ENCODE results near the gene GRAMD1A. TPM values are rescaled to one million over a fixed set of nuclear protein-coding genes. Genes with fewer than 3 reads are reported as not detected.
"Not testable (repeated sequence)": the region's sequence is repeated elsewhere in the genome, so short reads cannot be mapped to it uniquely, and the experiment has no call there.

GRAMD1A gene
- total RNA-seq, 4 donors from 2014 or later, result 38.8 to 45.1 (median 43.7) TPM

GRCh38 chr19:34989298-34989697, 10.8 kb upstream of the GRAMD1A start:
- Histone ChIP-seq H3K36me3 (no peaks in the 10 kb centered on the region), H3K9me3 (no peaks in the 10 kb centered on the region), H3K27me3 (no peaks in the 10 kb centered on the region), H3K27ac (no peak overlapping the region), H3K4me3 (no peak overlapping the region), H3K4me1 (peaks cover 10 to 12% of the 10 kb centered on the region in 2 donors)
- no peak for ATAC-seq
- in situ Hi-C loops (cut with MboI; ENCODE audit: low sequenced_read_pairs in 4 of 4) (loop anchor here in 1 of 4 donors (25.0 kb wide), 1 partner anchor 273 kb away; the partner anchor contains the start of gene USF2), intact Hi-C loops (cut with DNase I; ENCODE audit: low total_unique reads) (no loop called here)
- no peak for TF ChIP-seq CTCF (IDR thresholded peaks at IDR 0.05 in 4 of 5, conservative IDR thresholded peaks at IDR 0.05 in 1 of 5)
- no peak for TF ChIP-seq POLR2A (IDR thresholded peaks at IDR 0.05)
- no peak for DNase-seq

DNA sequence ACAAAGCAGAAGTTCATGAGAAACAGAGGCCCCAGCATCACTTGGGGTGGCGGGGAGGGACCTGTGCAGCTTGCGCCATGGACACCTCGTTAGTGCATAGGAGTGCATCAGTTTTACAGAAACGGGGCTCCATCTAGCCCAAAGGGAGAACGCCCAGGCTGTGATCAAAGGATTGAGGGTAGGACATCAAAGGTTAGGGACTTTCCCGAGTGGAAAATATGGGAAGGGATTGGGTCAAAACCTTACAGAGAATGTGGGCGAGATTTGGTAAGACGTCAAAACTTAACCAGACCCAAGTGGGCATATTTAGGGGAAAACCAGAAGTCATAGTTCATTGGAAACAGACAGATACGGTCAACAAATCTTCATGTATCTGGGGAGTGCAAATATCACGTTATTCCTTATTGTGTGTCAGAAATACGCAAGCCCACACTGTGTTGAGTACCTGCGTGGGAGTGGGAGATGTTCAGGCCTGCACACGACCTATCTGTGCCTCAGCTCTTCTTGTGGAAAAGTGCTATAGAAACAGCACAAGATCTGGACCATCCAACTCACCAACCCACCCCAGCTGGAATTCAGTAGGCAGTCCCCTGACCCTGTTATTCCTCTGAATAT, 9.4 kb upstream of the GRAMD1A start:
- H3K9me3 ChIP-seq, result no peaks in the 10 kb centered on the region
- DNase-seq (no peak), ATAC-seq (no peak)
- H3K36me3 ChIP-seq, result no peaks in the 10 kb centered on the region
- no peak overlapping the region for H3K4me3 ChIP-seq
- no peaks in the 10 kb centered on the region for H3K27me3 ChIP-seq
- H3K4me1 ChIP-seq, result peaks cover 12 to 16% of the 10 kb centered on the region in 2 donors
- TF ChIP-seq CTCF (IDR thresholded peaks at IDR 0.05 in 4 of 5, conservative IDR thresholded peaks at IDR 0.05 in 1 of 5) (no peak), POLR2A (IDR thresholded peaks at IDR 0.05) (no peak)
- intact Hi-C loops (cut with DNase I; ENCODE audit: low total_unique reads) (no loop called here), in situ Hi-C loops (cut with MboI; ENCODE audit: low sequenced_read_pairs in 4 of 4) (loop anchor here in 1 of 4 donors (25.0 kb wide), 1 partner anchor 272 kb away; the partner anchor contains the start of gene USF2)
- no peak overlapping the region for H3K27ac ChIP-seq

GRCh38 chr19:34991542-34992333, 8.4 kb upstream of the GRAMD1A start:
- TF ChIP-seq POLR2A (IDR thresholded peaks at IDR 0.05) (no peak), CTCF (IDR thresholded peaks at IDR 0.05 in 4 of 5, conservative IDR thresholded peaks at IDR 0.05 in 1 of 5) (no peak)
- no peak overlapping the region for H3K27ac ChIP-seq
- H3K4me1 ChIP-seq, result peaks cover 12 to 15% of the 10 kb centered on the region in 2 donors
- H3K4me3 ChIP-seq, result no peak overlapping the region
- DNase-seq (no peak), ATAC-seq (no peak)
- H3K9me3 ChIP-seq, result no peaks in the 10 kb centered on the region
- H3K27me3 ChIP-seq, result no peaks in the 10 kb centered on the region
- peaks cover 0 to 7% of the 10 kb centered on the region in 2 donors for H3K36me3 ChIP-seq
- intact Hi-C loops (cut with DNase I; ENCODE audit: low total_unique reads) (no loop called here), in situ Hi-C loops (cut with MboI; ENCODE audit: low sequenced_read_pairs in 4 of 4) (loop anchor here in 1 of 4 donors (25.0 kb wide), 1 partner anchor 271 kb away; the partner anchor contains the start of gene USF2)

DNA sequence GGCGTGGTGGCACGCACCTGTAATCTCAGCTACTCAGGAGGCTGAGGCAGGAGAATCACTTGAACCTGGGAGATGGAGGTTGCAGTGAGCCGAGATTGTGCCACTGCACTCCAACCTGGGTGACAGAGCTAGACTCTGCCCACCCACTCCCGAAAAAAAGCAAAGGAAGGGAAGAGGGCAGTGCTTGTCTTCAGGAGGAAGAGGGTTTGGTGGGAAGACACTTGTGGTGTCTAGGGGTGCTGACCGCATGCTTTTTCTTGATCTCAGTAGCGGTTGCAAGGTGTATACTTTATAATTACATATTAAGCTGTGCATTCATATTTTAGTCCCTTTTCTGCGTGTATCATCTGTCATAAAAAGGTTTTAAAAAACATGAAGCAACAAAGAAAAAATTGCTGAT, 7.5 kb upstream of the GRAMD1A start:
- ATAC-seq; H3K9me3 ChIP-seq; H3K36me3 ChIP-seq; H3K4me3 ChIP-seq; H3K27ac ChIP-seq; intact Hi-C loops (cut with DNase I; ENCODE audit: low total_unique reads); H3K27me3 ChIP-seq; DNase-seq: not testable (repeated sequence)
- in situ Hi-C loops (cut with MboI; ENCODE audit: low sequenced_read_pairs in 4 of 4), result loop anchor here in 1 of 4 donors (25.0 kb wide), 1 partner anchor 270 kb away; the partner anchor contains the start of gene USF2
- peaks cover 15 to 22% of the 10 kb centered on the region in 2 donors for H3K4me1 ChIP-seq

- DNase-seq, result no peak
- H3K27me3 ChIP-seq, result no peaks in the 10 kb centered on the region
- TF ChIP-seq CTCF (IDR thresholded peaks at IDR 0.05 in 4 of 5, conservative IDR thresholded peaks at IDR 0.05 in 1 of 5) (no peak), POLR2A (IDR thresholded peaks at IDR 0.05) (no peak)
- ATAC-seq, result peak in 1 of 2 donors; percentile 33
- peak overlapping the region; percentile 83 to 98 (median 92) for H3K27ac ChIP-seq
- H3K4me1 ChIP-seq, result peaks cover 15 to 30% of the 10 kb centered on the region in 2 donors
- peaks cover 0 to 7% of the 10 kb centered on the region in 2 donors for H3K36me3 ChIP-seq
- intact Hi-C loops (cut with DNase I; ENCODE audit: low total_unique reads) (no loop called here), in situ Hi-C loops (cut with MboI; ENCODE audit: low sequenced_read_pairs in 4 of 4) (loop anchor here in 1 of 4 donors (25.0 kb wide), 1 partner anchor 268 kb away; the partner anchor contains the start of gene USF2)
- peak overlapping the region in 3 of 4 donors; percentile 27 to 64 (median 64) for H3K4me3 ChIP-seq
- no peaks in the 10 kb centered on the region for H3K9me3 ChIP-seq
These were observed 5.9 kb upstream of the GRAMD1A start for GRCh38 chr19:34994286-34994642.

Measured in gastrocnemius medialis (tissue), 4 donors.